HepG2 (cell line): ENCODE data around the gene TCF25. TPM values are rescaled to one million over a fixed set of nuclear protein-coding genes. Genes with fewer than 3 reads are reported as not detected.
A peak's percentile ranks its signal among the peaks of the same experiment; 100 is the strongest.

ENCODE experiments used
- HES4 ChIP-seq: sonication (generic); formaldehyde crosslinking; IDR thresholded peaks from 2 replicates; pipeline ENCODE4 v1.9.0; 2021; ENCODE audit warnings: mild to moderate bottlenecking, missing genetic modification reagents, borderline replicate concordance
- MIER3 ChIP-seq: IDR thresholded peaks from 2 replicates; pipeline ENCODE4 v1.6.1; 2016; ENCODE audit warnings: missing compliant biosample characterization, borderline replicate concordance
- PLRG1 ChIP-seq: fragments of 450-650 bp; conservative IDR thresholded peaks from 2 replicates; pipeline ENCODE4 v1.6.1; 2016
- REPIN1 ChIP-seq: sonication (generic); formaldehyde crosslinking; IDR thresholded peaks from 2 replicates; pipeline ENCODE4 v1.8.0; 2022; ENCODE audit warnings: missing genetic modification reagents, low read depth, mild to moderate bottlenecking, borderline replicate concordance
- SSRP1 ChIP-seq: IDR thresholded peaks from 2 replicates; pipeline ENCODE4 v1.6.1; 2016; ENCODE audit warnings: control low read depth
- TCF7 ChIP-seq: sonication (generic); IDR thresholded peaks from 2 replicates; pipeline ENCODE4 v1.6.1; 2016; ENCODE audit warnings: antibody characterized with exemption, low read depth
- TSC22D2 ChIP-seq: sonication (generic); formaldehyde crosslinking; IDR thresholded peaks from 2 replicates; pipeline ENCODE4 v1.5.1; 2020; ENCODE audit warnings: missing genetic modification reagents, mild to moderate bottlenecking, borderline replicate concordance
- ZFAT ChIP-seq: sonication (generic); formaldehyde crosslinking; conservative IDR thresholded peaks from 2 replicates; pipeline ENCODE4 v1.8.1; 2023; ENCODE audit warnings: missing genetic modification reagents, inconsistent platforms
- ZMYM4 ChIP-seq: sonication (generic); formaldehyde crosslinking; IDR thresholded peaks from 2 replicates; pipeline ENCODE4 v1.8.1; 2023; ENCODE audit warnings: mild to moderate bottlenecking, missing genetic modification reagents
- polyA plus RNA-seq, 8 experiments: library from polyadenylated mRNA; depleted of rRNA in 3 of 8; stranded (reverse) in 7 of 8; unstranded in 1 of 8; fragments of >200 nt; fragmentation: Illumina TruSeq in 4 of 8; extraction: Trizol in 4 of 8; gene quantifications; 2 replicates each; pipeline versions ENCODE4 v1.2.1 to v1.2.3, GENCODE V29; 2011 to 2016; ENCODE audit warnings: low read depth in 4 of 8, missing spikeins in 1 of 8, mixed read lengths in 1 of 8; ENCODE audit not compliant: insufficient read depth in 1 of 8
- total RNA-seq, 5 experiments: library from RNA; depleted of rRNA; stranded (reverse); fragments of >200 nt; fragmentation: Illumina TruSeq; extraction: Trizol; gene quantifications; 2 replicates each; pipeline ENCODE4 v1.2.3, GENCODE V29; 2016; ENCODE audit warnings: low read depth in 1 of 5
- TF ChIP-seq, protein P1 (sequence below): IDR thresholded peaks from 2 replicates; pipeline ENCODE4 v1.6.1; 2012; ENCODE audit warnings: low read depth, low read length, improper control_type of control experiment
- TF ChIP-seq, protein P2 (sequence below): sonication (generic); formaldehyde crosslinking; IDR thresholded peaks from 2 replicates; pipeline ENCODE4 v1.4.0; 2020; ENCODE audit warnings: missing genetic modification reagents
- TF ChIP-seq, protein P3 (sequence below): IDR thresholded peaks from 2 replicates; pipeline ENCODE4 v1.6.1; 2016; ENCODE audit warnings: missing compliant biosample characterization, missing genetic modification reagents, borderline replicate concordance
- TF ChIP-seq, protein P4 (sequence below): sonication (generic); formaldehyde crosslinking; IDR thresholded peaks from 2 replicates; pipeline ENCODE4 v1.5.0; 2020; ENCODE audit warnings: missing genetic modification reagents
- TF ChIP-seq, protein P5 (sequence below): IDR thresholded peaks from 2 replicates; pipeline ENCODE4 v1.6.1; 2016

The TCF25 gene
- total and polyA plus RNA-seq, 2 of the 13 experiments (the other 11 are each of a cell fraction or from before 2014, with no cell fraction given): 138 to 206 TPM

DNA sequence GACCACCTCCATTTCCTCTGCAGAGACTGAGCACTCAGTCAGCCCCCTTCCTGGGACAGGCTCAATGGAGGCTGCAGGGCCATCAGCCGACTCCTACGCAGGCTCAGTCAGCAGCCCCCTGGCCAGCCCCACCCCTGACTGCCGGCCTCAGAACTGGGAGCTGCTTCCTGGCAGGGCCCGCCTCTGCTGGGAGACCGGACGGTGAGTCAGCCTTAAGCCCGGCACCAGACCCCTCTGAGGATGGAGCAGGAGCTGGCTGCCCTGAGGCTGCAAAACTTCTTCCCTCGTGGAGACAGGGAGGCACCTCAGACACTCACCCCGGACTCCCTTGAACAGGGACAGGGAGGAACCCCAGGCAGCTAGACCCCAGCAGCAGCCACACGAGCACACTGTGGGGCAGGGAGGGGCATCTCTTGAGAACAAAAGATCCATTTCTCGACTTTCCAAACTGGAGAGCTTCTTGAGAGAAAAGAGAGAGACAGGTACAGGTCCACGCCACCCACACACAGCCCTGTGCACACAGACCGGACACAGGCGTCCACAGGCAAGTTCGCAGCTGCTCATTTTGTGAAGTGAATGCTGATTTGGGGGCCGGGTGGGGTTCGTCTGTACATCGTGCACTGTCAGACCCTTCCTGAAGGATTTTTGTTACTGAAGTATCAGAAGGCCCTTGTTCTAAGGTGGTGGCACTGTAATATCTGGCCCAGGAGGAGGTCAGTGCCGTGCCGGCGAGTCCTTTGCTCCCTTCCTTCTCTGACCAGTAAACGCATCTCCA, 48.5 kb downstream of the TCF25 start (continued):
- 0 out of 2 replicates have a peak, but pooled peaks have one; percentile 10 for TF ChIP-seq REPIN1 (CRISPR knock-in tag)
- TF ChIP-seq, protein P1, sequence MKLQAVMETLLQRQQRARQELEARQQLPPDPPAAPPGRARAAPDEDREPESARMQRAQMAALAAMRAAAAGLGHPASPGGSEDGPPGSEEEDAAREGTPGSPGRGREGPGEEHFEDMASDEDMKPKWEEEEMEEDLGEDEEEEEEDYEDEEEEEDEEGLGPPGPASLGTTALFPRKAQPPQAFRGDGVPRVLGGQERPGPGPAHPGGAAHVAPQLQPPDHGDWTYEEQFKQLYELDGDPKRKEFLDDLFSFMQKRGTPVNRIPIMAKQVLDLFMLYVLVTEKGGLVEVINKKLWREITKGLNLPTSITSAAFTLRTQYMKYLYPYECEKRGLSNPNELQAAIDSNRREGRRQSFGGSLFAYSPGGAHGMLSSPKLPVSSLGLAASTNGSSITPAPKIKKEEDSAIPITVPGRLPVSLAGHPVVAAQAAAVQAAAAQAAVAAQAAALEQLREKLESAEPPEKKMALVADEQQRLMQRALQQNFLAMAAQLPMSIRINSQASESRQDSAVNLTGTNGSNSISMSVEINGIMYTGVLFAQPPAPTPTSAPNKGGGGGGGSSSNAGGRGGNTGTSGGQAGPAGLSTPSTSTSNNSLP: no peak
- TF ChIP-seq, protein P2, sequence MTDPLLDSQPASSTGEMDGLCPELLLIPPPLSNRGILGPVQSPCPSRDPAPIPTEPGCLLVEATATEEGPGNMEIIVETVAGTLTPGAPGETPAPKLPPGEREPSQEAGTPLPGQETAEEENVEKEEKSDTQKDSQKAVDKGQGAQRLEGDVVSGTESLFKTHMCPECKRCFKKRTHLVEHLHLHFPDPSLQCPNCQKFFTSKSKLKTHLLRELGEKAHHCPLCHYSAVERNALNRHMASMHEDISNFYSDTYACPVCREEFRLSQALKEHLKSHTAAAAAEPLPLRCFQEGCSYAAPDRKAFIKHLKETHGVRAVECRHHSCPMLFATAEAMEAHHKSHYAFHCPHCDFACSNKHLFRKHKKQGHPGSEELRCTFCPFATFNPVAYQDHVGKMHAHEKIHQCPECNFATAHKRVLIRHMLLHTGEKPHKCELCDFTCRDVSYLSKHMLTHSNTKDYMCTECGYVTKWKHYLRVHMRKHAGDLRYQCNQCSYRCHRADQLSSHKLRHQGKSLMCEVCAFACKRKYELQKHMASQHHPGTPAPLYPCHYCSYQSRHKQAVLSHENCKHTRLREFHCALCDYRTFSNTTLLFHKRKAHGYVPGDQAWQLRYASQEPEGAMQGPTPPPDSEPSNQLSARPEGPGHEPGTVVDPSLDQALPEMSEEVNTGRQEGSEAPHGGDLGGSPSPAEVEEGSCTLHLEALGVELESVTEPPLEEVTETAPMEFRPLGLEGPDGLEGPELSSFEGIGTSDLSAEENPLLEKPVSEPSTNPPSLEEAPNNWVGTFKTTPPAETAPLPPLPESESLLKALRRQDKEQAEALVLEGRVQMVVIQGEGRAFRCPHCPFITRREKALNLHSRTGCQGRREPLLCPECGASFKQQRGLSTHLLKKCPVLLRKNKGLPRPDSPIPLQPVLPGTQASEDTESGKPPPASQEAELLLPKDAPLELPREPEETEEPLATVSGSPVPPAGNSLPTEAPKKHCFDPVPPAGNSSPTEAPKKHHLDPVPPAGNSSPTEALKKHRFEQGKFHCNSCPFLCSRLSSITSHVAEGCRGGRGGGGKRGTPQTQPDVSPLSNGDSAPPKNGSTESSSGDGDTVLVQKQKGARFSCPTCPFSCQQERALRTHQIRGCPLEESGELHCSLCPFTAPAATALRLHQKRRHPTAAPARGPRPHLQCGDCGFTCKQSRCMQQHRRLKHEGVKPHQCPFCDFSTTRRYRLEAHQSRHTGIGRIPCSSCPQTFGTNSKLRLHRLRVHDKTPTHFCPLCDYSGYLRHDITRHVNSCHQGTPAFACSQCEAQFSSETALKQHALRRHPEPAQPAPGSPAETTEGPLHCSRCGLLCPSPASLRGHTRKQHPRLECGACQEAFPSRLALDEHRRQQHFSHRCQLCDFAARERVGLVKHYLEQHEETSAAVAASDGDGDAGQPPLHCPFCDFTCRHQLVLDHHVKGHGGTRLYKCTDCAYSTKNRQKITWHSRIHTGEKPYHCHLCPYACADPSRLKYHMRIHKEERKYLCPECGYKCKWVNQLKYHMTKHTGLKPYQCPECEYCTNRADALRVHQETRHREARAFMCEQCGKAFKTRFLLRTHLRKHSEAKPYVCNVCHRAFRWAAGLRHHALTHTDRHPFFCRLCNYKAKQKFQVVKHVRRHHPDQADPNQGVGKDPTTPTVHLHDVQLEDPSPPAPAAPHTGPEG (CRISPR knock-in tag): no peak
- TF ChIP-seq MIER3 (CRISPR knock-in tag): peak; percentile 75
- TF ChIP-seq, protein P3, sequence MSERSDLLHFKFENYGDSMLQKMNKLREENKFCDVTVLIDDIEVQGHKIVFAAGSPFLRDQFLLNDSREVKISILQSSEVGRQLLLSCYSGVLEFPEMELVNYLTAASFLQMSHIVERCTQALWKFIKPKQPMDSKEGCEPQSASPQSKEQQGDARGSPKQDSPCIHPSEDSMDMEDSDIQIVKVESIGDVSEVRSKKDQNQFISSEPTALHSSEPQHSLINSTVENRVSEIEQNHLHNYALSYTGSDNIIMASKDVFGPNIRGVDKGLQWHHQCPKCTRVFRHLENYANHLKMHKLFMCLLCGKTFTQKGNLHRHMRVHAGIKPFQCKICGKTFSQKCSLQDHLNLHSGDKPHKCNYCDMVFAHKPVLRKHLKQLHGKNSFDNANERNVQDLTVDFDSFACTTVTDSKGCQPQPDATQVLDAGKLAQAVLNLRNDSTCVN (CRISPR knock-in tag): peak; percentile 84; the same call in 1 of the 2 replicates
- TF ChIP-seq, protein P4, sequence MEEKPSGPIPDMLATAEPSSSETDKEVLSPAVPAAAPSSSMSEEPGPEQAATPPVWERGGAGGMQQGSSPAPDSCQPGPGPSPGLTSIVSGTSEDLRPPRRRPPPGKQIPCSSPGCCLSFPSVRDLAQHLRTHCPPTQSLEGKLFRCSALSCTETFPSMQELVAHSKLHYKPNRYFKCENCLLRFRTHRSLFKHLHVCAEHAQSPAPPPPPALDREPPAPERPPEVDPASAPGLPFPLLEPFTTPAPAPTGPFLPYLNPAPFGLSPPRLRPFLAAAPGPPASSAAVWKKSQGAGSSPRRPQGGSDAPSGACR (CRISPR knock-in tag): peak; percentile 79; the same call in 1 of the 2 replicates
- TF ChIP-seq, protein P5, sequence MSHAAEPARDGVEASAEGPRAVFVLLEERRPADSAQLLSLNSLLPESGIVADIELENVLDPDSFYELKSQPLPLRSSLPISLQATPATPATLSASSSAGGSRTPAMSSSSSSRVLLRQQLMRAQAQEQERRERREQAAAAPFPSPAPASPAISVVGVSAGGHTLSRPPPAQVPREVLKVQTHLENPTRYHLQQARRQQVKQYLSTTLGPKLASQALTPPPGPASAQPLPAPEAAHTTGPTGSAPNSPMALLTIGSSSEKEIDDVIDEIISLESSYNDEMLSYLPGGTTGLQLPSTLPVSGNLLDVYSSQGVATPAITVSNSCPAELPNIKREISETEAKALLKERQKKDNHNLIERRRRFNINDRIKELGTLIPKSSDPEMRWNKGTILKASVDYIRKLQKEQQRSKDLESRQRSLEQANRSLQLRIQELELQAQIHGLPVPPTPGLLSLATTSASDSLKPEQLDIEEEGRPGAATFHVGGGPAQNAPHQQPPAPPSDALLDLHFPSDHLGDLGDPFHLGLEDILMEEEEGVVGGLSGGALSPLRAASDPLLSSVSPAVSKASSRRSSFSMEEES (CRISPR knock-in tag): peak; percentile 76
- 0 out of 2 replicates have a peak, but pooled peaks have one; percentile 82 for TF ChIP-seq TSC22D2 (CRISPR knock-in tag)
- no peak for TF ChIP-seq HES4
- no peak for TF ChIP-seq PLRG1
- peak; percentile 85; the same call in 1 of the 2 replicates for TF ChIP-seq SSRP1 (CRISPR knock-in tag)
- no peak for TF ChIP-seq TCF7
- TF ChIP-seq ZMYM4: peak; percentile 60; the same call in 1 of the 2 replicates
- TF ChIP-seq ZFAT: no peak
